PC-3 (cell line): ENCODE measurements around the gene RNF157. TPM values are rescaled to one million over a fixed set of nuclear protein-coding genes. Genes with fewer than 3 reads are reported as not detected.

Experiments used
- ATAC-seq: fragments of 200-7000 bp; cut with Tn5 transposase; 2 replicates; pipeline ENCODE4 v1.9.1; 2020; ENCODE audit warnings: mild to moderate bottlenecking, moderate library complexity
- BruUV-seq: library from RNA; stranded (reverse); fragments of 400-500 nt; replicated peaks from 2 replicates; lab custom pipeline; 2021; lab: Mats Ljungman, UMichigan
- CTCF ChIA-PET: fragments of 300-600 bp; sonication (Branson Sonifier 250); formaldehyde crosslinking; loops from one replicate; lab custom pipeline; 2022; ENCODE audit warnings: antibody characterized with exemption; lab: Charles Lee
- POLR2A ChIA-PET: fragments of 300-600 bp; sonication (Branson Sonifier 250); formaldehyde crosslinking; loops from one replicate; lab custom pipeline; 2022; ENCODE audit warnings: antibody characterized with exemption; ENCODE audit not compliant: unreplicated experiment; lab: Charles Lee
- DNase-seq: peaks from one replicate; pipeline ENCODE4 v3.0.0-alpha.2; 2015
- H2AFZ ChIP-seq: fragments of 300-600 bp; sonication (generic); 2 replicates; pipeline ENCODE4 v1.6.0; 2016; ENCODE audit warnings: antibody characterized with exemption, low read length
- H3F3A ChIP-seq: fragments of 300-600 bp; sonication (generic); one replicate; pipeline ENCODE4 v1.6.0; 2017; ENCODE audit warnings: antibody characterized with exemption, low read length, control low read depth, mild to moderate bottlenecking; ENCODE audit not compliant: unreplicated experiment
- H3K27ac ChIP-seq: fragments of 300-600 bp; sonication (generic); 2 replicates; pipeline ENCODE4 v1.5.1; 2016; ENCODE audit warnings: mild to moderate bottlenecking, low read length
- H3K27me3 ChIP-seq: fragments of 300-600 bp; sonication (generic); 2 replicates; pipeline ENCODE4 v1.6.1; 2016; ENCODE audit warnings: low read length, mixed read lengths
- H3K36me3 ChIP-seq: fragments of 300-600 bp; sonication (generic); 2 replicates; pipeline ENCODE4 v1.6.1; 2016; ENCODE audit warnings: low read depth, mixed run types, low read length, mixed read lengths
- H3K4me1 ChIP-seq: fragments of 300-600 bp; sonication (generic); 2 replicates; pipeline ENCODE4 v1.5.1; 2016; ENCODE audit warnings: low read length; ENCODE audit not compliant: insufficient read depth
- H3K4me2 ChIP-seq: fragments of 300-600 bp; sonication (generic); 2 replicates; pipeline ENCODE4 v1.6.0; 2016; ENCODE audit warnings: low read length
- H3K4me3 ChIP-seq: fragments of 300-600 bp; sonication (generic); 2 replicates; pipeline ENCODE4 v1.5.1; 2016; ENCODE audit warnings: mild to moderate bottlenecking, low read length, mixed read lengths
- H3K79me2 ChIP-seq: fragments of 300-600 bp; sonication (generic); 2 replicates; pipeline ENCODE4 v1.6.1; 2017; ENCODE audit warnings: low read length, mixed read lengths
- H3K9ac ChIP-seq: fragments of 300-600 bp; sonication (generic); 2 replicates; pipeline ENCODE4 v1.6.0; 2016; ENCODE audit warnings: mild to moderate bottlenecking, low read length
- H3K9me2 ChIP-seq: fragments of 300-600 bp; sonication (generic); replicated peaks from 2 replicates; pipeline ENCODE4 v1.6.1; 2016; ENCODE audit warnings: mixed run types, low read length, mixed read lengths
- H3K9me3 ChIP-seq: fragments of 300-600 bp; sonication (generic); 2 replicates; pipeline ENCODE4 v1.6.1; 2016; ENCODE audit warnings: low read length, mixed read lengths
- H4K20me1 ChIP-seq: fragments of 300-600 bp; sonication (generic); 2 replicates; pipeline ENCODE4 v1.6.1; 2016; ENCODE audit warnings: low read length, mixed read lengths
- EZH2 ChIP-seq: fragments of 300-600 bp; sonication (generic); IDR thresholded peaks from one replicate; pipeline ENCODE4 v1.6.1; 2017; ENCODE audit warnings: antibody characterized with exemption, mild to moderate bottlenecking, low read length; ENCODE audit not compliant: unreplicated experiment
- EZH2phosphoT487 ChIP-seq: fragments of 300-600 bp; sonication (generic); IDR thresholded peaks from 2 replicates; pipeline ENCODE4 v1.6.1; 2018; ENCODE audit warnings: mild to moderate bottlenecking, antibody characterized with exemption, low read length, borderline replicate concordance
- intact Hi-C: fragments of 100-400 bp; cut with micrococcal nuclease; formaldehyde crosslinking; loops from 2 replicates; pipeline ENCODE4 v1.9.0; 2023
- total RNA-seq: library from RNA; depleted of rRNA; stranded (reverse); fragments of >200 nt; gene quantifications from 2 replicates; pipeline ENCODE4 v1.2.3, GENCODE V29; 2014
- TF ChIP-seq, protein P1 (sequence below): fragments of 300-600 bp; sonication (generic); conservative IDR thresholded peaks from 2 replicates; pipeline ENCODE4 v1.5.1; 2017; ENCODE audit warnings: antibody characterized with exemption, low read depth, mild to moderate bottlenecking, low read length

The RNF157 gene
- total RNA-seq, 1 experiment from 2014 or later: 7.4 TPM

- no peak for DNase-seq
- intact Hi-C loops: no loop called here
- no peaks in the 10 kb centered on the region for H3K36me3 ChIP-seq
- no peaks in the 10 kb centered on the region for H3F3A ChIP-seq
- no peak overlapping the region for H3K27ac ChIP-seq
- H3K4me2 ChIP-seq: no peak overlapping the region
- H3K27me3 ChIP-seq: no peaks in the 10 kb centered on the region
- no peak overlapping the region for H2AFZ ChIP-seq
- H3K9ac ChIP-seq: no peak overlapping the region
- no peaks in the 10 kb centered on the region for H4K20me1 ChIP-seq
- H3K79me2 ChIP-seq: no peaks in the 10 kb centered on the region
- ChIA-PET CTCF (interaction anchor here (0.7 kb wide), 1 partner anchor 13 kb away, joined by 3 read pairs; no protein-coding TSS in a partner anchor), POLR2A (no interaction called here)
- no peak overlapping the region for H3K4me3 ChIP-seq
- BruUV-seq: no TSS peak
- H3K9me3 ChIP-seq: no peaks in the 10 kb centered on the region
- no peaks in the 10 kb centered on the region for H3K9me2 ChIP-seq
- ATAC-seq: no peak
- TF ChIP-seq EZH2: no peak
- no peak for TF ChIP-seq EZH2phosphoT487
- TF ChIP-seq, protein P1, sequence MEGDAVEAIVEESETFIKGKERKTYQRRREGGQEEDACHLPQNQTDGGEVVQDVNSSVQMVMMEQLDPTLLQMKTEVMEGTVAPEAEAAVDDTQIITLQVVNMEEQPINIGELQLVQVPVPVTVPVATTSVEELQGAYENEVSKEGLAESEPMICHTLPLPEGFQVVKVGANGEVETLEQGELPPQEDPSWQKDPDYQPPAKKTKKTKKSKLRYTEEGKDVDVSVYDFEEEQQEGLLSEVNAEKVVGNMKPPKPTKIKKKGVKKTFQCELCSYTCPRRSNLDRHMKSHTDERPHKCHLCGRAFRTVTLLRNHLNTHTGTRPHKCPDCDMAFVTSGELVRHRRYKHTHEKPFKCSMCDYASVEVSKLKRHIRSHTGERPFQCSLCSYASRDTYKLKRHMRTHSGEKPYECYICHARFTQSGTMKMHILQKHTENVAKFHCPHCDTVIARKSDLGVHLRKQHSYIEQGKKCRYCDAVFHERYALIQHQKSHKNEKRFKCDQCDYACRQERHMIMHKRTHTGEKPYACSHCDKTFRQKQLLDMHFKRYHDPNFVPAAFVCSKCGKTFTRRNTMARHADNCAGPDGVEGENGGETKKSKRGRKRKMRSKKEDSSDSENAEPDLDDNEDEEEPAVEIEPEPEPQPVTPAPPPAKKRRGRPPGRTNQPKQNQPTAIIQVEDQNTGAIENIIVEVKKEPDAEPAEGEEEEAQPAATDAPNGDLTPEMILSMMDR: no peak
- H3K4me1 ChIP-seq: no peaks in the 10 kb centered on the region
Observed at GRCh38 chr17:76217081-76217480, 23.2 kb downstream of the RNF157 start.

DNA sequence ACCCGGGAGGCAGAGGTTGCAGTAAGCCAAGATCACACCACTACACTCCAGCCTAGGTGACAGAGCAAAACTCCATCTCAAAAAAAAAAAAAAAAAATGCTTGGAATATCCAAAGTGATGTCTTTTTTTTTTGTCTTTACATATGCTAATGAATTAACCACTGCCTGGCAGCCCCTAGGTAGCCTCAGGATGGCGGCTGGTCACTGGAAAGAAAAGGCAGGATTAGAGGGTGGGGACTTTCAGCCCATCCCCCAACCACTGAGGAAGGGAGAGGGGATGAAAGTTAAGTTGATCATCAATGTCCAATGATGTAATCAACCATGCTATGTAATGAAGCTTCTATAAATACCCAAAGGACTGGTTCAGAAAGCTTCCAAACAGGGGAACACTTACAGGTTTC, 26.8 kb downstream of the RNF157 start:
- no TSS peak for BruUV-seq
- Histone ChIP-seq H3K79me2 (no peaks in the 10 kb centered on the region), H3K27me3 (no peaks in the 10 kb centered on the region), H3K4me3 (no peak overlapping the region), H3K4me1 (no peaks in the 10 kb centered on the region), H3K27ac (no peak overlapping the region), H3K9me2 (no peaks in the 10 kb centered on the region), H3K9ac (no peak overlapping the region), H3F3A (no peaks in the 10 kb centered on the region), H3K9me3 (no peaks in the 10 kb centered on the region), H3K4me2 (no peak overlapping the region), H2AFZ (no peak overlapping the region), H3K36me3 (no peaks in the 10 kb centered on the region), H4K20me1 (no peaks in the 10 kb centered on the region)
- DNase-seq (no peak), ATAC-seq (no peak)
- ChIA-PET POLR2A (no interaction called here), CTCF (no interaction called here)
- intact Hi-C loops: no loop called here
- TF ChIP-seq EZH2 (no peak), EZH2phosphoT487 (no peak)
- TF ChIP-seq, protein P1: no peak

DNA sequence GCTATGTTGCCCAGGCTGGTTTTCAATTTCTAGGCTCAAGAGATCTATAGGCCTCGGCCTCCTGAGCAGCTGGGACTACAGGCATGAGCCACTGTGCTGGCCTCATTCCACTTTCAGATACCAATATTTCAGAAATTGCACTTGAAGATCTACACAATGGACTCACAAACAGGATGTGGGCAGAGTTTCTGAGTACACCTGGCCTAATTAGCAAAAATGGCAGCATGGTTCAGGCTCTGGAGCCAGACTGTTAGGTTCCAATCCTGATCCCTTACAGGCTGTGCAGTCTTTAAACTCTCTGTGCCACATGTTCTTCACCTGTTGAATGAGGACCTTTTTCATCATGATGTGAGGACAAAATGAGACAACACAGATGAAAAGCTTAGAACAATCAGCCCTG, 32.2 kb downstream of the RNF157 start:
- no peak overlapping the region for H3K9ac ChIP-seq
- POLR2A ChIA-PET: interaction anchor here (0.6 kb wide), 1 partner anchor 30 kb away, joined by 7 read pairs; no protein-coding TSS in a partner anchor
- no peak for TF ChIP-seq EZH2phosphoT487
- TF ChIP-seq EZH2: no peak
- TF ChIP-seq, protein P1: no peak
- H4K20me1 ChIP-seq: no peaks in the 10 kb centered on the region
- intact Hi-C loops: no loop called here
- CTCF ChIA-PET: no interaction called here
- no peak overlapping the region for H3K4me2 ChIP-seq
- H3K27ac ChIP-seq: no peak overlapping the region
- DNase-seq (no peak), ATAC-seq (no peak)
- H3K79me2 ChIP-seq: no peaks in the 10 kb centered on the region
- no peaks in the 10 kb centered on the region for H3K9me2 ChIP-seq
- BruUV-seq: no TSS peak
- H3K4me1 ChIP-seq: peaks cover 19% of the 10 kb centered on the region
- no peak overlapping the region for H3K4me3 ChIP-seq
- no peaks in the 10 kb centered on the region for H3K27me3 ChIP-seq
- H3F3A ChIP-seq: no peaks in the 10 kb centered on the region
- no peaks in the 10 kb centered on the region for H3K9me3 ChIP-seq
- H2AFZ ChIP-seq: no peak overlapping the region
- no peaks in the 10 kb centered on the region for H3K36me3 ChIP-seq
